K562 (cell line): ENCODE data around the gene FMN1. TPM values are rescaled to one million over a fixed set of nuclear protein-coding genes. Genes with fewer than 3 reads are reported as not detected.

Experiments
- ATAC-seq: fragments of 200-7000 bp; cut with Tn5 transposase; 3 replicates; pipeline ENCODE4 v1.9.1; 2020; ENCODE audit warnings: moderate library complexity
- BruUV-seq: library from RNA; stranded (reverse); fragments of 400-500 nt; replicated peaks from 2 replicates; lab custom pipeline; 2021; lab: Mats Ljungman, UMichigan
- CTCF ChIA-PET: fragments of 300-600 bp; formaldehyde crosslinking; extraction: SDS; loops from one replicate; lab custom pipeline; 2021; ENCODE audit warnings: low intra/inter-chr PET ratio; lab: Yijun Ruan, JAX
- POLR2A ChIA-PET: fragments of 300-600, 350-650 bp; sonication (Branson Sonifier 250); formaldehyde crosslinking; extraction: SDS; loops from one replicate; lab custom pipeline; 2021; ENCODE audit warnings: antibody characterized with exemption, inconsistent platforms; lab: Yijun Ruan, JAX
- DNase-seq, 4 experiments: peaks; one replicate each; pipeline versions ENCODE4 v3.0.0 to v3.0.0-alpha.2; 2011 to 2018; ENCODE audit warnings: low spot score in 3 of 4, mixed read lengths in 3 of 4; ENCODE audit errors: extremely low read depth in 1 of 4
- FAIRE-seq: peaks from 2 replicates; lab custom pipeline; 2011; peaks lifted over from hg19 to GRCh38; lab: Jason Lieb, UNC
- H2AFZ ChIP-seq: 2 replicates; pipeline ENCODE4 v1.6.0; 2011; ENCODE audit warnings: low read depth, low read length, control low read depth, inconsistent platforms
- H3K27ac ChIP-seq: fragments of 200-600 bp; 3 replicates; pipeline ENCODE4 v1.8.0; 2011; ENCODE audit warnings: low read depth, mild to moderate bottlenecking, control low read depth, inconsistent platforms, low read length, moderate library complexity, mixed read lengths; ENCODE audit errors: extremely low read depth
- H3K27me3 ChIP-seq, 2 experiments: fragments of 300-600 bp in 1 of 2; 2 replicates in 1 of 2; 3 replicates in 1 of 2; pipeline versions ENCODE4 v1.6.0 to v1.8.0; 2011; ENCODE audit warnings: inconsistent platforms in 2 of 2, low read length in 2 of 2, mild to moderate bottlenecking in 1 of 2, mixed read lengths in 1 of 2, moderate library complexity in 1 of 2; ENCODE audit not compliant: control insufficient read depth in 2 of 2, insufficient read depth in 2 of 2
- H3K36me3 ChIP-seq: fragments of 300-600 bp; 3 replicates; pipeline ENCODE4 v1.8.0; 2011; ENCODE audit warnings: mild to moderate bottlenecking, low read length, inconsistent platforms; ENCODE audit not compliant: control insufficient read depth, insufficient read depth
- H3K4me1 ChIP-seq, 2 experiments: fragments of 200-600 bp in 1 of 2; replicated peaks in 1 of 2; 2 replicates in 1 of 2; 3 replicates in 1 of 2; pipeline versions ENCODE4 v1.5.1 to v1.8.0; 2011; ENCODE audit warnings: inconsistent platforms in 2 of 2, low read length in 2 of 2, mild to moderate bottlenecking in 1 of 2, mixed read lengths in 1 of 2, moderate library complexity in 1 of 2; ENCODE audit not compliant: control insufficient read depth in 2 of 2, insufficient read depth in 2 of 2
- H3K4me2 ChIP-seq: 2 replicates; pipeline ENCODE4 v1.6.1; 2011; ENCODE audit warnings: low read length, control low read depth, inconsistent platforms, mixed read lengths; ENCODE audit not compliant: insufficient read depth
- H3K4me3 ChIP-seq: fragments of 200-600 bp; sonication (generic), shearing (Covaris generic); 2 replicates; pipeline ENCODE4 v1.5.1; 2016; ENCODE audit warnings: control low read depth, inconsistent platforms
- H3K79me2 ChIP-seq: fragments of 200-600 bp; 3 replicates; pipeline ENCODE4 v1.8.0; 2011; ENCODE audit warnings: low read length, inconsistent platforms; ENCODE audit not compliant: control insufficient read depth, insufficient read depth
- H3K9ac ChIP-seq, 2 experiments: 2 replicates each; pipeline versions ENCODE4 v1.6.0 to v1.6.1; 2011; ENCODE audit warnings: low read depth in 2 of 2, low read length in 2 of 2, control low read depth in 1 of 2, inconsistent platforms in 1 of 2, mild to moderate bottlenecking in 1 of 2, mixed read lengths in 1 of 2; ENCODE audit not compliant: insufficient read depth in 1 of 2
- H3K9me1 ChIP-seq: one replicate; pipeline ENCODE4 v1.6.0; 2011; ENCODE audit warnings: inconsistent platforms, mild to moderate bottlenecking, low read length, moderate library complexity; ENCODE audit not compliant: control insufficient read depth, insufficient read depth
- H3K9me3 ChIP-seq: replicated peaks from 2 replicates; pipeline ENCODE4 v1.5.1; 2011; ENCODE audit warnings: low read depth, low read length, inconsistent platforms; ENCODE audit not compliant: control insufficient read depth, insufficient read depth
- H4K20me1 ChIP-seq: replicated peaks from 2 replicates; pipeline ENCODE4 v1.6.1; 2011; ENCODE audit warnings: low read length, inconsistent platforms, mixed read lengths; ENCODE audit not compliant: control insufficient read depth, insufficient read depth
- ARID4B ChIP-seq: sonication (generic); formaldehyde crosslinking; IDR thresholded peaks from 2 replicates; pipeline ENCODE4 v1.8.0; 2022; ENCODE audit warnings: mild to moderate bottlenecking, missing genetic modification reagents
- FOXO4 ChIP-seq: fragments of 450-650 bp; formaldehyde crosslinking; IDR thresholded peaks from 2 replicates; pipeline ENCODE4 v1.4.0; 2020; ENCODE audit warnings: mild to moderate bottlenecking, moderate library complexity
- NFE2 ChIP-seq: IDR thresholded peaks from 2 replicates; pipeline ENCODE4 v1.6.1; 2014; ENCODE audit warnings: antibody characterized with exemption, low read depth
- NFYB ChIP-seq: IDR thresholded peaks from 2 replicates; pipeline ENCODE4 v1.6.1; 2011; ENCODE audit warnings: mild to moderate bottlenecking, moderate library complexity; ENCODE audit not compliant: insufficient read length; ENCODE audit errors: extremely low read depth
- TEAD1 ChIP-seq, 2 experiments: fragments of 450-650 bp in 1 of 2; sonication (generic) in 1 of 2; formaldehyde crosslinking; IDR thresholded peaks; 2 replicates each; pipeline versions ENCODE4 v1.4.0 to v1.8.0; 2020 to 2022; ENCODE audit warnings: mild to moderate bottlenecking in 2 of 2, missing genetic modification reagents in 1 of 2
- ZNF586 ChIP-seq: fragments of 450-650 bp; formaldehyde crosslinking; conservative IDR thresholded peaks from 2 replicates; pipeline ENCODE4 v1.4.0; 2020; ENCODE audit warnings: mild to moderate bottlenecking, moderate library complexity
- WGBS: fragments of 100-300 bp; shearing (Covaris generic); methylation state at CpG from one replicate; pipeline ENCODE4 v1.1.6; 2016; ENCODE audit warnings: low coverage, mixed read lengths; ENCODE audit not compliant: insufficient coverage; ENCODE audit errors: missing lambda C conversion rate; 5-methylcytosine and 5-hydroxymethylcytosine counted together
- in situ Hi-C: fragments of 300-500 bp; cut with MboI; formaldehyde crosslinking; loops from 4 replicates; pipeline ENCODE4 v1.15.0; 2018; ENCODE audit warnings: inconsistent platforms, mixed read lengths
- intact Hi-C: fragments of 100-400 bp; cut with micrococcal nuclease; formaldehyde crosslinking; loops from 2 replicates; pipeline ENCODE4 v1.14.2; 2022
- polyA plus RNA-seq, 8 experiments: library from polyadenylated mRNA; depleted of rRNA in 4 of 8; stranded (reverse) in 5 of 8; unstranded in 3 of 8; fragments of >200 nt; fragmentation: Nextera tagmentation in 2 of 8; fragmentation: Illumina TruSeq in 1 of 8; extraction: Ambion mirVana in 2 of 8; extraction: Trizol in 1 of 8; gene quantifications; 2 replicates each; pipeline versions ENCODE4 v1.2.1 to v1.2.3, GENCODE V29; 2011 to 2014; ENCODE audit warnings: inconsistent platforms in 1 of 8, missing spikeins in 1 of 8
- total RNA-seq, 7 experiments: library from RNA; depleted of rRNA in 6 of 7; stranded (reverse); fragments of >200 nt in 6 of 7; fragmentation: Illumina TruSeq in 2 of 7; extraction: Trizol in 2 of 7; gene quantifications; 2 replicates each; pipeline versions ENCODE4 v1.2.1 to v1.2.3, GENCODE V29; 2011 to 2021; ENCODE audit warnings: low replicate concordance in 1 of 7

FMN1 gene
- total and polyA plus RNA-seq, 9 of the 15 experiments (the other 6 are each of a cell fraction or from before 2014, with no cell fraction given) = 0.03 to 0.07 (median 0.04) TPM; not detected in 6

GRCh38 chr15:33112541-33113105 is 81.9 kb downstream of the FMN1 start:
- Histone ChIP-seq H4K20me1 (no peaks in the 10 kb centered on the region), H3K9me1 (no peaks in the 10 kb centered on the region), H3K36me3 (no peaks in the 10 kb centered on the region), H3K4me2 (no peak overlapping the region), H3K27me3 (no peaks in the 10 kb centered on the region; a peak in 1 of 5 replicates), H3K27ac (no peak overlapping the region), H3K79me2 (no peaks in the 10 kb centered on the region), H3K9me3 (no peaks in the 10 kb centered on the region), H3K9ac (no peak overlapping the region), H2AFZ (no peak overlapping the region), H3K4me3 (no peak overlapping the region), H3K4me1 (no peaks in the 10 kb centered on the region)
- ChIA-PET POLR2A (interaction anchor here (0.8 to 1.6 kb wide), 2 partner anchors 11 to 14 kb away, joined by 3 read pairs; no protein-coding TSS in a partner anchor), CTCF (no interaction called here)
- ATAC-seq (no peak), FAIRE-seq (no peak), DNase-seq (no peak)
- 2% methylated on average over 5 of the region's 5 CpGs for WGBS
- no peak for TF ChIP-seq ZNF586 (CRISPR knock-in tag)
- no peak for TF ChIP-seq NFYB
- no peak for TF ChIP-seq NFE2
- in situ Hi-C loops = no loop called here
- intact Hi-C loops = no loop called here
- BruUV-seq = no TSS peak

- no TSS peak for BruUV-seq
- no peak overlapping the region for H3K4me3 ChIP-seq
- in situ Hi-C loops = no loop called here
- H3K9me3 ChIP-seq = no peaks in the 10 kb centered on the region
- ChIA-PET POLR2A (no interaction called here), CTCF (no interaction called here)
- H3K79me2 ChIP-seq = no peaks in the 10 kb centered on the region
- no peaks in the 10 kb centered on the region for H3K36me3 ChIP-seq
- no peak overlapping the region for H3K27ac ChIP-seq
- no peaks in the 10 kb centered on the region for H4K20me1 ChIP-seq
- no peaks in the 10 kb centered on the region for H3K27me3 ChIP-seq
- no peak overlapping the region for H3K9ac ChIP-seq
- no peak for DNase-seq
- intact Hi-C loops = no loop called here
- no peak overlapping the region for H3K4me2 ChIP-seq
- ATAC-seq = no peak
- no peak overlapping the region for H2AFZ ChIP-seq
- 0% methylated on average over 1 of the region's 1 CpG for WGBS
- no peaks in the 10 kb centered on the region for H3K9me1 ChIP-seq
- FAIRE-seq = no peak
- H3K4me1 ChIP-seq = no peaks in the 10 kb centered on the region
- TF ChIP-seq TEAD1 (CRISPR knock-in tag; IDR thresholded peaks at IDR 0.05) (no peak), FOXO4 (CRISPR knock-in tag) (no peak), ARID4B (CRISPR knock-in tag) (no peak)
These were observed 83.5 kb downstream of the FMN1 start for GRCh38 chr15:33111041-33111451.
